ENCODE measurements around the gene UTP20.

The UTP20 gene

DNA sequence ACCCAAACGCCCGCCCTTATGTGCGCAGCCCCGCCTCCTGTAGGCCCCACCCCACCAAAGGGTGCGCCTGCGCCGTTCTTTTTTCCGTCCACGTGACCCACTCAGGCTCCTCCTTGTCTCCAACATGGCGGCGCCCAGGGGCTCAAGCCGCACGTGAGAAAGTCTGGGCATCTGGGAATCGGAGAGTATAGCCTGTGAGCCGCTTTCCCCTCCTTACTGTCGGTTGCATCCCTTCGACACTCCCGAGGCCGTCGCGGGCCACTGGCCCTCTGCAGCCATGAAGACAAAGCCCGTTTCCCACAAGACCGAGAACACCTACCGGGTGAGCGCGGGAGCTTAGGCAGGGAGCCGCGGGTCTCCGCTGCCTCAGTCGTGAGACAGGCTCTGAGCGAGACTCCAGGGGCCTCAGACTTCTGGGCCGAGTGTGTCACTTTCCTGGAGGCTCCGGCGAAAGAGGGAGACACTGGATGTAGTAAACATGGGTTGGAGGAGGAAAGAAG lies at the start of gene UTP20:
Gene UTP20, plus strand, starts transcription at position 100 of the 500 bp plus-strand sequence. Its CDS starts 178 bp downstream, at position 278.
- Histone ChIP-seq H3K27me3 (ENCODE audit: control insufficient read depth, insufficient read depth, low read length) (no peaks in the 10 kb centered on the region), H3K4me1 (no peaks in the 10 kb centered on the region), H3K36me3 (ENCODE audit: control insufficient read depth, insufficient read depth, low read length) (no peaks in the 10 kb centered on the region), H3K79me2 (peaks cover 6% of the 10 kb centered on the region), H3K4me2 (ENCODE audit: low read length) (peak within 1 kb of the TSS; percentile 94), H3K27ac (no peak within 1 kb of the TSS), H3K9me3 (ENCODE audit: control insufficient read depth, low read length) (no peaks in the 10 kb centered on the region), H3K9ac (no peak within 1 kb of the TSS), H3K4me3 (ENCODE audit: low read depth, low read length) (peak within 1 kb of the TSS; percentile 85), H2AFZ (peak within 1 kb of the TSS; percentile 99)
- TF ChIP-seq, protein P1, sequence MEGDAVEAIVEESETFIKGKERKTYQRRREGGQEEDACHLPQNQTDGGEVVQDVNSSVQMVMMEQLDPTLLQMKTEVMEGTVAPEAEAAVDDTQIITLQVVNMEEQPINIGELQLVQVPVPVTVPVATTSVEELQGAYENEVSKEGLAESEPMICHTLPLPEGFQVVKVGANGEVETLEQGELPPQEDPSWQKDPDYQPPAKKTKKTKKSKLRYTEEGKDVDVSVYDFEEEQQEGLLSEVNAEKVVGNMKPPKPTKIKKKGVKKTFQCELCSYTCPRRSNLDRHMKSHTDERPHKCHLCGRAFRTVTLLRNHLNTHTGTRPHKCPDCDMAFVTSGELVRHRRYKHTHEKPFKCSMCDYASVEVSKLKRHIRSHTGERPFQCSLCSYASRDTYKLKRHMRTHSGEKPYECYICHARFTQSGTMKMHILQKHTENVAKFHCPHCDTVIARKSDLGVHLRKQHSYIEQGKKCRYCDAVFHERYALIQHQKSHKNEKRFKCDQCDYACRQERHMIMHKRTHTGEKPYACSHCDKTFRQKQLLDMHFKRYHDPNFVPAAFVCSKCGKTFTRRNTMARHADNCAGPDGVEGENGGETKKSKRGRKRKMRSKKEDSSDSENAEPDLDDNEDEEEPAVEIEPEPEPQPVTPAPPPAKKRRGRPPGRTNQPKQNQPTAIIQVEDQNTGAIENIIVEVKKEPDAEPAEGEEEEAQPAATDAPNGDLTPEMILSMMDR (IDR thresholded peaks at IDR 0.05): no peak

DNA sequence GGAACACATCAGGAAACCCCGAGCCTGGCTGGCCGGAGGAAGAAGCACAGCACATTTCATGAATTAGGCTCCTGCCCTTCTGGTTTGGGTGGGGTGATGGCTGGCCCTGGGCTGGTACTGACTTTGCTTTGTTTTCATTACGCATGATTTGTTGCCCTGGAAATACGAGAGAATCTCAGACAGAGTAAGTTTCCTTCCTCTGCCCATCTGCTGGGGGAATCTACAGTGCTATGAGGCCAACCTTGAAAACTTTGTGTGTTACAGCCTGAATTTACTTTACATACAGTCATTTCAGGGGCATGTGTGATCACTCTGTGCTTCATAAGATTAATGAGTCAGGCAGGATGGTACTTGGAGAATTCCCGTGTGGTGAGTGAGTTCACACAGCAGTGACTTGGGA lies 49.4 kb upstream of the UTP20 start:
- TF ChIP-seq, protein P1 (IDR thresholded peaks at IDR 0.05): no peak
- Histone ChIP-seq H3K36me3 (ENCODE audit: control insufficient read depth, insufficient read depth, low read length) (no peaks in the 10 kb centered on the region), H3K27ac (no peak overlapping the region), H3K27me3 (ENCODE audit: control insufficient read depth, insufficient read depth, low read length) (no peaks in the 10 kb centered on the region), H3K9ac (no peak overlapping the region), H3K4me2 (ENCODE audit: low read length) (no peak overlapping the region), H3K4me1 (peaks cover 2% of the 10 kb centered on the region), H3K9me3 (ENCODE audit: control insufficient read depth, low read length) (no peaks in the 10 kb centered on the region), H3K4me3 (ENCODE audit: low read depth, low read length) (no peak overlapping the region), H3K79me2 (no peaks in the 10 kb centered on the region), H2AFZ (no peak overlapping the region)

DNA sequence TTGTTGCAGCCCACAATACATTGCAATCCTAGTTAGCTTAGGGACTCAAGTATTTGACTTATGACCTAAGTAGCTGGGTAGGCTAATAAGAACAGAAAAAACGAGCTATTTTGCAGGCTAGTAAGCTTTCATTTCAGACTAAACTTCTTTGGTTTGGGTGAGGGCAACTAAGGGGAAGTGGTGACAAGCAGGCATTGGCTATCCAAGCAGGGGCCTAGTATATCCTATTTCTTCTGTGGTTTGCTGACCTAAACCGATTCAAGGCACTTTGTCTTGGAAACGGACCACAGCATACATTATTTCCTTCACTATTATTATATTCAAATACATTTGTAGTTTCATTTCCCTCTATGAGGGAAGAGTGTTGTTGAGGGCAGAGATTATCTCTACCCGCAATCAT lies 48.3 kb upstream of the UTP20 start:
- H2AFZ ChIP-seq: no peak overlapping the region
- H3K9ac ChIP-seq: no peak overlapping the region
- H3K36me3 ChIP-seq (ENCODE audit: control insufficient read depth, insufficient read depth, low read length): no peaks in the 10 kb centered on the region
- H3K27me3 ChIP-seq (ENCODE audit: control insufficient read depth, insufficient read depth, low read length): no peaks in the 10 kb centered on the region
- H3K4me1 ChIP-seq: peaks cover 2% of the 10 kb centered on the region
- TF ChIP-seq, protein P1 (IDR thresholded peaks at IDR 0.05): no peak
- H3K4me3 ChIP-seq (ENCODE audit: low read depth, low read length): no peak overlapping the region
- H3K27ac ChIP-seq: no peak overlapping the region
- no peaks in the 10 kb centered on the region for H3K9me3 ChIP-seq (ENCODE audit: control insufficient read depth, low read length)
- H3K79me2 ChIP-seq: no peaks in the 10 kb centered on the region
- no peak overlapping the region for H3K4me2 ChIP-seq (ENCODE audit: low read length)

DNA sequence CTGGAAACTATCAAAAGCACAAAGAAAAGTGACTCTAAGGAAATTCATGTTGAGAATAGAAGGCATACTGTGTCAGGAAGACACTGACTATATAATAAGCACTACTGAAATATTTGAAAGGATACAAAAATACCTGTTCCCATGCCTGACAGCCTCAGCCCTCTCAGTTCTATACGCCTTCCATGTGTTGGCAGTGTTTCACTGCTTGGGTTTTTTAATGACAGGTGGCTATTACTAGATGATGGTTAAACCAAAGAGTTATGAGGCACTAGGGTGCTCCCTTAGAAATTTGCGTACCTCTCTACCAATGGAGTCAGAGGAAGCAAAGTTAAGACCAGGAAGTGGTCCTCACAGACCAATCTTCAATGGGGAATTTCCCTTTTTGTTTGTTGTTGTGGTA lies 44.2 kb upstream of the UTP20 start:
- no peak overlapping the region for H3K9ac ChIP-seq
- H3K27ac ChIP-seq: no peak overlapping the region
- H3K4me3 ChIP-seq (ENCODE audit: low read depth, low read length): no peak overlapping the region
- no peaks in the 10 kb centered on the region for H3K79me2 ChIP-seq
- no peaks in the 10 kb centered on the region for H3K27me3 ChIP-seq (ENCODE audit: control insufficient read depth, insufficient read depth, low read length)
- no peaks in the 10 kb centered on the region for H3K36me3 ChIP-seq (ENCODE audit: control insufficient read depth, insufficient read depth, low read length)
- no peaks in the 10 kb centered on the region for H3K9me3 ChIP-seq (ENCODE audit: control insufficient read depth, low read length)
- no peaks in the 10 kb centered on the region for H3K4me1 ChIP-seq
- H3K4me2 ChIP-seq (ENCODE audit: low read length): no peak overlapping the region
- H2AFZ ChIP-seq: no peak overlapping the region
- TF ChIP-seq, protein P1 (IDR thresholded peaks at IDR 0.05): no peak

DNA sequence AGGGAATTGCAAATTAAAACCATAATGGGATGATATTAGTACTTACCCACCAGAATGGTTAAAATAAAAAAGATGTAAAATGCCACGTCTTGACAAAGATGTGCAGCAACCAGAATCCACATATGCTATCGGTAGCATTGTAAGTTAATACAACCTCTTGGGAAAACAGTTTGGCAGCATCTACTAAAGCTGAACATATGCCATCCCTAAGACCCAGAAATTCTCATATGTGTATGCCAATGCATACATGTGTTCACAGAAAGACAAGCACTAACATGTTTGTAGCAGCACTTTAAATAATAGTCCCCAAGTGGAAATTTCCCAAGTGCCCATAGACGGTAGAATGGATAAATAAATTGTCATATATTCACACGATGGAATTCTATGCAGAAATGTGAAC lies 41.6 kb upstream of the UTP20 start:
- Histone ChIP-seq H3K4me1 (no peaks in the 10 kb centered on the region), H3K4me3 (ENCODE audit: low read depth, low read length) (no peak overlapping the region), H2AFZ (no peak overlapping the region), H3K4me2 (ENCODE audit: low read length) (no peak overlapping the region), H3K36me3 (ENCODE audit: control insufficient read depth, insufficient read depth, low read length) (no peaks in the 10 kb centered on the region), H3K9ac (no peak overlapping the region), H3K79me2 (no peaks in the 10 kb centered on the region), H3K27me3 (ENCODE audit: control insufficient read depth, insufficient read depth, low read length) (no peaks in the 10 kb centered on the region), H3K27ac (no peak overlapping the region), H3K9me3 (ENCODE audit: control insufficient read depth, low read length) (no peaks in the 10 kb centered on the region)
- TF ChIP-seq, protein P1 (IDR thresholded peaks at IDR 0.05): no peak
